SU-DHL-6 (cell line): ENCODE measurements around the gene DOCK11.

Source experiments
- H2AFZ ChIP-seq: fragments of 200-600 bp; sonication (generic); 2 replicates; pipeline ENCODE4 v1.6.1; 2014; ENCODE audit warnings: low read depth, mild to moderate bottlenecking, moderate library complexity, mixed read lengths, antibody characterized with exemption, low read length; ENCODE audit not compliant: severe bottlenecking
- H3F3A ChIP-seq: fragments of 200-600 bp; shearing (Covaris generic); 2 replicates; pipeline ENCODE4 v1.6.0; 2016; ENCODE audit warnings: antibody characterized with exemption, mild to moderate bottlenecking; ENCODE audit not compliant: insufficient read depth
- H3K27ac ChIP-seq: fragments of 200-600 bp; sonication (generic); 2 replicates; pipeline ENCODE4 v1.5.1; 2016; ENCODE audit warnings: low read depth, mild to moderate bottlenecking, low read length, moderate library complexity, mixed read lengths
- H3K27me3 ChIP-seq: fragments of 200-600 bp; sonication (generic), shearing (Covaris generic); 2 replicates; pipeline ENCODE4 v1.6.0; 2014; ENCODE audit warnings: mild to moderate bottlenecking, low read length
- H3K36me3 ChIP-seq: fragments of 200-600 bp; sonication (generic); 2 replicates; pipeline ENCODE4 v1.6.1; 2014; ENCODE audit warnings: mild to moderate bottlenecking, low read length, mixed read lengths
- H3K4me2 ChIP-seq: fragments of 300-600, 200-600 bp; shearing (Covaris generic), sonication (generic); 2 replicates; pipeline ENCODE4 v1.6.0; 2014; ENCODE audit warnings: low read length, low read depth, mild to moderate bottlenecking; ENCODE audit not compliant: poor library complexity, severe bottlenecking
- H3K4me3 ChIP-seq: fragments of 200-600 bp; sonication (generic); 2 replicates; pipeline ENCODE4 v1.5.1; 2014; ENCODE audit warnings: antibody characterized with exemption, low read length, mild to moderate bottlenecking, mixed read lengths; ENCODE audit not compliant: insufficient read depth, poor library complexity, severe bottlenecking
- H3K79me2 ChIP-seq: fragments of 200-600 bp; sonication (generic); 2 replicates; pipeline ENCODE4 v1.6.1; 2014; ENCODE audit warnings: mild to moderate bottlenecking, low read length, moderate library complexity; ENCODE audit not compliant: insufficient read depth
- H3K9ac ChIP-seq: fragments of 200-600 bp; sonication (generic); 2 replicates; pipeline ENCODE4 v1.7.0; 2014; ENCODE audit warnings: mild to moderate bottlenecking, low read length
- H3K9me2 ChIP-seq: fragments of 200-600 bp; sonication (generic); replicated peaks from 2 replicates; pipeline ENCODE4 v1.6.1; 2014; ENCODE audit warnings: low read length; ENCODE audit not compliant: insufficient read depth
- H3K9me3 ChIP-seq: fragments of 200-600 bp; sonication (generic); 2 replicates; pipeline ENCODE4 v1.6.1; 2014; ENCODE audit warnings: low read length, mixed read lengths; ENCODE audit not compliant: insufficient read depth
- H4K20me1 ChIP-seq: fragments of 200-600 bp; sonication (generic); 2 replicates; pipeline ENCODE4 v1.6.1; 2014; ENCODE audit warnings: low read depth, mild to moderate bottlenecking, antibody characterized with exemption, low read length, moderate library complexity, mixed read lengths
- CTCF ChIP-seq: fragments of 200-600 bp; sonication (generic); IDR thresholded peaks from one replicate; pipeline ENCODE4 v1.5.1; 2017; ENCODE audit warnings: antibody characterized with exemption, mild to moderate bottlenecking, low read length, moderate library complexity; ENCODE audit not compliant: insufficient read depth, poor library complexity, severe bottlenecking
- EZH2phosphoT487 ChIP-seq: fragments of 200-600 bp; sonication (generic), shearing (Covaris generic); conservative IDR thresholded peaks from 2 replicates; pipeline ENCODE4 v1.6.1; 2018; ENCODE audit warnings: mild to moderate bottlenecking, antibody characterized with exemption, low read length, moderate library complexity, mixed read lengths

The DOCK11 gene

GRCh38 chrX:118723376-118723775, 227.8 kb downstream of the DOCK11 start:
- Histone ChIP-seq H3K9ac (no peak overlapping the region), H3K9me2 (no peaks in the 10 kb centered on the region), H3K4me3 (no peak overlapping the region), H3F3A (no peaks in the 10 kb centered on the region), H3K4me2 (no peak overlapping the region), H2AFZ (no peak overlapping the region), H3K79me2 (no peaks in the 10 kb centered on the region), H3K9me3 (no peaks in the 10 kb centered on the region), H4K20me1 (no peaks in the 10 kb centered on the region), H3K27ac (no peak overlapping the region), H3K36me3 (no peaks in the 10 kb centered on the region), H3K27me3 (no peaks in the 10 kb centered on the region)
- no peak for TF ChIP-seq EZH2phosphoT487
- no peak for TF ChIP-seq CTCF

GRCh38 chrX:118724365-118724764, 228.8 kb downstream of the DOCK11 start:
- H3K27ac ChIP-seq, result no peak overlapping the region
- H3K36me3 ChIP-seq, result no peaks in the 10 kb centered on the region
- H3F3A ChIP-seq, result no peaks in the 10 kb centered on the region
- no peaks in the 10 kb centered on the region for H3K27me3 ChIP-seq
- no peak overlapping the region for H3K4me2 ChIP-seq
- TF ChIP-seq EZH2phosphoT487, result no peak
- TF ChIP-seq CTCF, result no peak
- H2AFZ ChIP-seq, result no peak overlapping the region
- H3K79me2 ChIP-seq, result no peaks in the 10 kb centered on the region
- no peak overlapping the region for H3K4me3 ChIP-seq
- H3K9ac ChIP-seq, result no peak overlapping the region
- H3K9me2 ChIP-seq, result no peaks in the 10 kb centered on the region
- no peaks in the 10 kb centered on the region for H3K9me3 ChIP-seq
- no peaks in the 10 kb centered on the region for H4K20me1 ChIP-seq

- Histone ChIP-seq H3K27me3 (no peaks in the 10 kb centered on the region), H3F3A (no peaks in the 10 kb centered on the region), H3K4me2 (no peak overlapping the region), H3K9me2 (no peaks in the 10 kb centered on the region), H3K4me3 (no peak overlapping the region), H3K36me3 (no peaks in the 10 kb centered on the region), H3K27ac (no peak overlapping the region), H2AFZ (no peak overlapping the region), H3K9me3 (no peaks in the 10 kb centered on the region), H3K9ac (no peak overlapping the region), H4K20me1 (no peaks in the 10 kb centered on the region), H3K79me2 (no peaks in the 10 kb centered on the region)
- TF ChIP-seq EZH2phosphoT487 (no peak), CTCF (no peak)
Measured at GRCh38 chrX:118724775-118725174, 229.2 kb downstream of the DOCK11 start.

- Histone ChIP-seq H3K9me2 (no peaks in the 10 kb centered on the region), H3K4me3 (no peak overlapping the region), H3K9ac (no peak overlapping the region), H3K79me2 (no peaks in the 10 kb centered on the region), H3K4me2 (no peak overlapping the region), H3F3A (no peaks in the 10 kb centered on the region), H3K27me3 (no peaks in the 10 kb centered on the region), H3K27ac (no peak overlapping the region), H3K36me3 (no peaks in the 10 kb centered on the region), H4K20me1 (no peaks in the 10 kb centered on the region), H2AFZ (no peak overlapping the region), H3K9me3 (no peaks in the 10 kb centered on the region)
- no peak for TF ChIP-seq EZH2phosphoT487
- TF ChIP-seq CTCF, result no peak
Measured at GRCh38 chrX:118726396-118726795, 230.8 kb downstream of the DOCK11 start.
